GM23338 (cell line): ENCODE data around the gene PDE4B. TPM values are rescaled to one million over a fixed set of nuclear protein-coding genes. Genes with fewer than 3 reads are reported as not detected.

Experiments
- ATAC-seq: fragments of 200-7000 bp; cut with Tn5 transposase; 3 replicates; pipeline ENCODE4 v1.9.1; 2020
- DNase-seq: peaks from one replicate; pipeline ENCODE4 v3.0.0-alpha.2; 2015; ENCODE audit warnings: low spot score
- H2AFZ ChIP-seq: fragments of 200-600 bp; sonication (generic); 2 replicates; pipeline ENCODE4 v1.8.0; 2016; ENCODE audit warnings: antibody characterized with exemption, mild to moderate bottlenecking, moderate library complexity
- H3F3A ChIP-seq: fragments of 200-600 bp; sonication (generic); replicated peaks from 2 replicates; pipeline ENCODE4 v1.8.0; 2017; ENCODE audit warnings: antibody characterized with exemption, mixed run types, low read depth
- H3K27ac ChIP-seq: fragments of 200-600 bp; sonication (generic); 2 replicates; pipeline ENCODE4 v1.6.1; 2016; ENCODE audit warnings: low read depth
- H3K27me3 ChIP-seq: fragments of 200-600 bp; sonication (generic); 2 replicates; pipeline ENCODE4 v1.8.0; 2016; ENCODE audit warnings: mild to moderate bottlenecking, mixed run types, moderate library complexity; ENCODE audit not compliant: insufficient read depth
- H3K36me3 ChIP-seq: fragments of 200-600 bp; sonication (generic); 2 replicates; pipeline ENCODE4 v1.8.0; 2016; ENCODE audit warnings: mild to moderate bottlenecking; ENCODE audit not compliant: insufficient read depth
- H3K4me1 ChIP-seq: fragments of 200-600 bp; sonication (generic); 2 replicates; pipeline ENCODE4 v1.8.0; 2016; ENCODE audit warnings: mild to moderate bottlenecking, moderate library complexity; ENCODE audit not compliant: insufficient read depth
- H3K4me2 ChIP-seq: fragments of 200-600 bp; sonication (generic); 2 replicates; pipeline ENCODE4 v1.7.1; 2017; ENCODE audit warnings: mixed run types
- H3K4me3 ChIP-seq: fragments of 200-600 bp; sonication (generic); 2 replicates; pipeline ENCODE4 v1.6.1; 2016; ENCODE audit warnings: mixed run types
- H3K79me2 ChIP-seq: fragments of 200-600 bp; sonication (generic); replicated peaks from 2 replicates; pipeline ENCODE4 v1.8.0; 2017; ENCODE audit warnings: mild to moderate bottlenecking; ENCODE audit not compliant: insufficient read depth
- H3K9me2 ChIP-seq: fragments of 200-600 bp; sonication (generic); 2 replicates; pipeline ENCODE4 v1.8.0; 2017; ENCODE audit not compliant: insufficient read depth
- H4K20me1 ChIP-seq: fragments of 200-600 bp; sonication (generic); replicated peaks from 2 replicates; pipeline ENCODE4 v1.8.0; 2017; ENCODE audit warnings: mild to moderate bottlenecking; ENCODE audit not compliant: insufficient read depth
- H3K27ac Mint-ChIP-seq: 2 replicates; pipeline ENCODE4 v1.8.0; 2020; ENCODE audit warnings: inconsistent platforms, mild to moderate bottlenecking, moderate library complexity, mixed read lengths
- H3K27me3 Mint-ChIP-seq: 3 replicates; pipeline ENCODE4 v1.8.0; 2022; ENCODE audit warnings: low read depth, mild to moderate bottlenecking, moderate library complexity, mixed read lengths, inconsistent platforms; ENCODE audit not compliant: insufficient read depth, poor library complexity
- H3K36me3 Mint-ChIP-seq: 3 replicates; pipeline ENCODE4 v1.8.0; 2021; ENCODE audit warnings: low read depth, mild to moderate bottlenecking, inconsistent platforms, moderate library complexity, mixed read lengths
- H3K4me1 Mint-ChIP-seq: 3 replicates; pipeline ENCODE4 v1.8.0; 2020; ENCODE audit warnings: mild to moderate bottlenecking, inconsistent platforms, mixed read lengths
- H3K4me3 Mint-ChIP-seq: 3 replicates; pipeline ENCODE4 v1.8.0; 2021; ENCODE audit warnings: moderate library complexity, mild to moderate bottlenecking, inconsistent platforms, mixed read lengths
- H3K9me3 Mint-ChIP-seq: 3 replicates; pipeline ENCODE4 v1.8.0; 2020; ENCODE audit warnings: moderate library complexity, mild to moderate bottlenecking, inconsistent platforms, mixed read lengths
- CTCF ChIP-seq, 2 experiments: fragments of 200-600 bp in 1 of 2; sonication (generic) in 1 of 2; conservative IDR thresholded peaks; 2 replicates each; pipeline versions ENCODE4 v1.5.1 to v1.6.1; 2016 to 2017; ENCODE audit warnings: antibody characterized with exemption in 2 of 2, low read depth in 2 of 2, mild to moderate bottlenecking in 2 of 2, moderate library complexity in 1 of 2
- EZH2 ChIP-seq: fragments of 200-600 bp; sonication (generic); IDR thresholded peaks from one replicate; pipeline ENCODE4 v1.8.0; 2017; ENCODE audit warnings: antibody characterized with exemption, mild to moderate bottlenecking, low read depth; ENCODE audit not compliant: unreplicated experiment
- EZH2phosphoT487 ChIP-seq: fragments of 200-600 bp; sonication (generic); IDR thresholded peaks from one replicate; pipeline ENCODE4 v1.8.1; 2018; ENCODE audit warnings: antibody characterized with exemption; ENCODE audit not compliant: unreplicated experiment
- JUNB ChIP-seq: IDR thresholded peaks from one replicate; pipeline ENCODE4 v1.6.1; 2016; ENCODE audit warnings: antibody characterized with exemption; ENCODE audit not compliant: unreplicated experiment
- POLR2AphosphoS5 ChIP-seq: IDR thresholded peaks from 2 replicates; pipeline ENCODE4 v1.6.1; 2016; ENCODE audit warnings: antibody characterized with exemption, low read depth
- STAT1 ChIP-seq: IDR thresholded peaks from one replicate; pipeline ENCODE4 v1.6.1; 2016; ENCODE audit warnings: antibody characterized with exemption; ENCODE audit not compliant: unreplicated experiment
- ZNF114 ChIP-seq: fragments of 250-450 bp; sonication (Bioruptor Pico); IDR thresholded peaks from 2 replicates; pipeline ENCODE4 v1.5.0; 2020; ENCODE audit warnings: mild to moderate bottlenecking, moderate library complexity
- polyA plus RNA-seq: library from polyadenylated mRNA; unstranded; fragments of >200 nt; fragmentation: Nextera tagmentation; extraction: Ambion mirVana; gene quantifications from 2 replicates; pipeline ENCODE4 v1.2.1, GENCODE V29; 2016
- total RNA-seq: library from RNA; depleted of rRNA; stranded (reverse); fragments of >200 nt; shearing (Covaris generic); gene quantifications from 2 replicates; pipeline ENCODE4 v1.2.3, GENCODE V29; 2014
- TF ChIP-seq, protein P1 (sequence below): IDR thresholded peaks from one replicate; pipeline ENCODE4 v1.6.1; 2018; ENCODE audit warnings: antibody characterized with exemption; ENCODE audit not compliant: unreplicated experiment
- TF ChIP-seq, protein P2 (sequence below): IDR thresholded peaks from 2 replicates; pipeline ENCODE4 v1.6.1; 2016; ENCODE audit warnings: antibody characterized with exemption
- TF ChIP-seq, protein P3 (sequence below): fragments of 250-450 bp; sonication (Bioruptor Pico); IDR thresholded peaks from 2 replicates; pipeline ENCODE4 v1.5.0; 2020; ENCODE audit warnings: mild to moderate bottlenecking, moderate library complexity

Gene PDE4B
- total and polyA plus RNA-seq, 2 experiments from 2014 or later: 14.0 to 25.6 TPM

- Histone ChIP-seq H3K79me2 (peaks cover 33% of the 10 kb centered on the region), H3K27me3 (no peaks in the 10 kb centered on the region), H3K27ac (no peak overlapping the region), H3K4me2 (peak overlapping the region; percentile 44; the same call in 1 of the 2 replicates), H3K9me2 (no peaks in the 10 kb centered on the region; the same call in 1 of the 2 replicates), H3K4me1 (peaks cover 39% of the 10 kb centered on the region), H2AFZ (no peak overlapping the region), H3F3A (no peaks in the 10 kb centered on the region; the same call in 1 of the 2 replicates), H4K20me1 (no peaks in the 10 kb centered on the region), H3K4me3 (no peak overlapping the region), H3K36me3 (no peaks in the 10 kb centered on the region)
- TF ChIP-seq EZH2phosphoT487 (no peak), STAT1 (no peak), EZH2 (no peak), POLR2AphosphoS5 (no peak), ZNF114 (CRISPR knock-in tag) (no peak), CTCF (conservative IDR thresholded peaks at IDR 0.05; ENCODE audit: low read depth in 2 of 2) (no peak), JUNB (no peak)
- TF ChIP-seq, protein P1, sequence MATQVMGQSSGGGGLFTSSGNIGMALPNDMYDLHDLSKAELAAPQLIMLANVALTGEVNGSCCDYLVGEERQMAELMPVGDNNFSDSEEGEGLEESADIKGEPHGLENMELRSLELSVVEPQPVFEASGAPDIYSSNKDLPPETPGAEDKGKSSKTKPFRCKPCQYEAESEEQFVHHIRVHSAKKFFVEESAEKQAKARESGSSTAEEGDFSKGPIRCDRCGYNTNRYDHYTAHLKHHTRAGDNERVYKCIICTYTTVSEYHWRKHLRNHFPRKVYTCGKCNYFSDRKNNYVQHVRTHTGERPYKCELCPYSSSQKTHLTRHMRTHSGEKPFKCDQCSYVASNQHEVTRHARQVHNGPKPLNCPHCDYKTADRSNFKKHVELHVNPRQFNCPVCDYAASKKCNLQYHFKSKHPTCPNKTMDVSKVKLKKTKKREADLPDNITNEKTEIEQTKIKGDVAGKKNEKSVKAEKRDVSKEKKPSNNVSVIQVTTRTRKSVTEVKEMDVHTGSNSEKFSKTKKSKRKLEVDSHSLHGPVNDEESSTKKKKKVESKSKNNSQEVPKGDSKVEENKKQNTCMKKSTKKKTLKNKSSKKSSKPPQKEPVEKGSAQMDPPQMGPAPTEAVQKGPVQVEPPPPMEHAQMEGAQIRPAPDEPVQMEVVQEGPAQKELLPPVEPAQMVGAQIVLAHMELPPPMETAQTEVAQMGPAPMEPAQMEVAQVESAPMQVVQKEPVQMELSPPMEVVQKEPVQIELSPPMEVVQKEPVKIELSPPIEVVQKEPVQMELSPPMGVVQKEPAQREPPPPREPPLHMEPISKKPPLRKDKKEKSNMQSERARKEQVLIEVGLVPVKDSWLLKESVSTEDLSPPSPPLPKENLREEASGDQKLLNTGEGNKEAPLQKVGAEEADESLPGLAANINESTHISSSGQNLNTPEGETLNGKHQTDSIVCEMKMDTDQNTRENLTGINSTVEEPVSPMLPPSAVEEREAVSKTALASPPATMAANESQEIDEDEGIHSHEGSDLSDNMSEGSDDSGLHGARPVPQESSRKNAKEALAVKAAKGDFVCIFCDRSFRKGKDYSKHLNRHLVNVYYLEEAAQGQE: no peak
- TF ChIP-seq, protein P2, sequence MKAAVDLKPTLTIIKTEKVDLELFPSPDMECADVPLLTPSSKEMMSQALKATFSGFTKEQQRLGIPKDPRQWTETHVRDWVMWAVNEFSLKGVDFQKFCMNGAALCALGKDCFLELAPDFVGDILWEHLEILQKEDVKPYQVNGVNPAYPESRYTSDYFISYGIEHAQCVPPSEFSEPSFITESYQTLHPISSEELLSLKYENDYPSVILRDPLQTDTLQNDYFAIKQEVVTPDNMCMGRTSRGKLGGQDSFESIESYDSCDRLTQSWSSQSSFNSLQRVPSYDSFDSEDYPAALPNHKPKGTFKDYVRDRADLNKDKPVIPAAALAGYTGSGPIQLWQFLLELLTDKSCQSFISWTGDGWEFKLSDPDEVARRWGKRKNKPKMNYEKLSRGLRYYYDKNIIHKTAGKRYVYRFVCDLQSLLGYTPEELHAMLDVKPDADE: no peak
- TF ChIP-seq, protein P3, sequence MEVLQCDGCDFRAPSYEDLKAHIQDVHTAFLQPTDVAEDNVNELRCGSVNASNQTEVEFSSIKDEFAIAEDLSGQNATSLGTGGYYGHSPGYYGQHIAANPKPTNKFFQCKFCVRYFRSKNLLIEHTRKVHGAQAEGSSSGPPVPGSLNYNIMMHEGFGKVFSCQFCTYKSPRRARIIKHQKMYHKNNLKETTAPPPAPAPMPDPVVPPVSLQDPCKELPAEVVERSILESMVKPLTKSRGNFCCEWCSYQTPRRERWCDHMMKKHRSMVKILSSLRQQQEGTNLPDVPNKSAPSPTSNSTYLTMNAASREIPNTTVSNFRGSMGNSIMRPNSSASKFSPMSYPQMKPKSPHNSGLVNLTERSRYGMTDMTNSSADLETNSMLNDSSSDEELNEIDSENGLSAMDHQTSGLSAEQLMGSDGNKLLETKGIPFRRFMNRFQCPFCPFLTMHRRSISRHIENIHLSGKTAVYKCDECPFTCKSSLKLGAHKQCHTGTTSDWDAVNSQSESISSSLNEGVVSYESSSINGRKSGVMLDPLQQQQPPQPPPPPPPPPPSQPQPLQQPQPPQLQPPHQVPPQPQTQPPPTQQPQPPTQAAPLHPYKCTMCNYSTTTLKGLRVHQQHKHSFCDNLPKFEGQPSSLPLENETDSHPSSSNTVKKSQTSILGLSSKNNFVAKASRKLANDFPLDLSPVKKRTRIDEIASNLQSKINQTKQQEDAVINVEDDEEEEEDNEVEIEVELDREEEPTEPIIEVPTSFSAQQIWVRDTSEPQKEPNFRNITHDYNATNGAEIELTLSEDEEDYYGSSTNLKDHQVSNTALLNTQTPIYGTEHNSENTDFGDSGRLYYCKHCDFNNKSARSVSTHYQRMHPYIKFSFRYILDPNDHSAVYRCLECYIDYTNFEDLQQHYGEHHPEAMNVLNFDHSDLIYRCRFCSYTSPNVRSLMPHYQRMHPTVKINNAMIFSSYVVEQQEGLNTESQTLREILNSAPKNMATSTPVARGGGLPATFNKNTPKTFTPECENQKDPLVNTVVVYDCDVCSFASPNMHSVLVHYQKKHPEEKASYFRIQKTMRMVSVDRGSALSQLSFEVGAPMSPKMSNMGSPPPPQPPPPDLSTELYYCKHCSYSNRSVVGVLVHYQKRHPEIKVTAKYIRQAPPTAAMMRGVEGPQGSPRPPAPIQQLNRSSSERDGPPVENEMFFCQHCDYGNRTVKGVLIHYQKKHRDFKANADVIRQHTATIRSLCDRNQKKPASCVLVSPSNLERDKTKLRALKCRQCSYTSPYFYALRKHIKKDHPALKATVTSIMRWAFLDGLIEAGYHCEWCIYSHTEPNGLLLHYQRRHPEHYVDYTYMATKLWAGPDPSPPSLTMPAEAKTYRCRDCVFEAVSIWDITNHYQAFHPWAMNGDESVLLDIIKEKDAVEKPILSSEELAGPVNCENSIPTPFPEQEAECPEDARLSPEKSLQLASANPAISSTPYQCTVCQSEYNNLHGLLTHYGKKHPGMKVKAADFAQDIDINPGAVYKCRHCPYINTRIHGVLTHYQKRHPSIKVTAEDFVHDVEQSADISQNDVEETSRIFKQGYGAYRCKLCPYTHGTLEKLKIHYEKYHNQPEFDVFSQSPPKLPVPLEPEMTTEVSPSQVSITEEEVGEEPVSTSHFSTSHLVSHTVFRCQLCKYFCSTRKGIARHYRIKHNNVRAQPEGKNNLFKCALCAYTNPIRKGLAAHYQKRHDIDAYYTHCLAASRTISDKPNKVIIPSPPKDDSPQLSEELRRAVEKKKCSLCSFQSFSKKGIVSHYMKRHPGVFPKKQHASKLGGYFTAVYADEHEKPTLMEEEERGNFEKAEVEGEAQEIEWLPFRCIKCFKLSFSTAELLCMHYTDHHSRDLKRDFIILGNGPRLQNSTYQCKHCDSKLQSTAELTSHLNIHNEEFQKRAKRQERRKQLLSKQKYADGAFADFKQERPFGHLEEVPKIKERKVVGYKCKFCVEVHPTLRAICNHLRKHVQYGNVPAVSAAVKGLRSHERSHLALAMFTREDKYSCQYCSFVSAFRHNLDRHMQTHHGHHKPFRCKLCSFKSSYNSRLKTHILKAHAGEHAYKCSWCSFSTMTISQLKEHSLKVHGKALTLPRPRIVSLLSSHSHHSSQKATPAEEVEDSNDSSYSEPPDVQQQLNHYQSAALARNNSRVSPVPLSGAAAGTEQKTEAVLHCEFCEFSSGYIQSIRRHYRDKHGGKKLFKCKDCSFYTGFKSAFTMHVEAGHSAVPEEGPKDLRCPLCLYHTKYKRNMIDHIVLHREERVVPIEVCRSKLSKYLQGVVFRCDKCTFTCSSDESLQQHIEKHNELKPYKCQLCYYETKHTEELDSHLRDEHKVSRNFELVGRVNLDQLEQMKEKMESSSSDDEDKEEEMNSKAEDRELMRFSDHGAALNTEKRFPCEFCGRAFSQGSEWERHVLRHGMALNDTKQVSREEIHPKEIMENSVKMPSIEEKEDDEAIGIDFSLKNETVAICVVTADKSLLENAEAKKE (CRISPR knock-in tag): no peak
- H3K36me3 Mint-ChIP-seq: no peaks in the 10 kb centered on the region
- peaks cover 43% of the 10 kb centered on the region for H3K4me1 Mint-ChIP-seq
- H3K4me3 Mint-ChIP-seq: no peak overlapping the region
- ATAC-seq: no peak
- H3K27me3 Mint-ChIP-seq: no peaks in the 10 kb centered on the region
- H3K9me3 Mint-ChIP-seq: no peaks in the 10 kb centered on the region
- DNase-seq: no peak
- no peak overlapping the region for H3K27ac Mint-ChIP-seq
These were observed 538.0 kb downstream of the PDE4B start for GRCh38 chr1:66330722-66331141.
